Measurements from ENCODE around the gene HLCS. TPM values are rescaled to one million over a fixed set of nuclear protein-coding genes. Genes with fewer than 3 reads are reported as not detected.

Gene HLCS
- total RNA-seq, 1 experiment from 2014 or later: 12.7 TPM

DNA sequence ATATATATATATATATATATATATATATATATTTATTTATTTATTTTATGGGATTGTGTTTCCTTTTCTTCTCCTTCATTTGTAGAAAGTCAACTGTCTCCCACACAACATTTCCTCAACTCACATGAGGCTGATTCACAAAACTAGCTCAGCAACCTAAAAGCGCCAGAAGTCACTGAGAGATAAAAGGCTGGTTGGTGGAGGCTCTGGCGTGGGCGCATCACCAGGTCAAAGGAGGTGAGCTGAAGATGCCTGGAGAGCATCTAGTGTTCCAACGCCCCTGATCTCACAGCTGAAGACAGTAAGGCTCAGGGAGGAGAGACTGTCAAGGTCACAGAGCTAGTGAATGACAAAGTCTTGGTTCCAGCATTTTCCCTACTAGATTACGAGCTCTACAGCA, 78.0 kb downstream of the HLCS start:
- Histone ChIP-seq H2BK120ac (ENCODE audit: low read depth, low read length, poor library complexity, severe bottlenecking) (no peak overlapping the region), H2AFZ (ENCODE audit: low read length) (no peak overlapping the region), H3K4ac (ENCODE audit: low read depth, low read length) (no peak overlapping the region), H3K56ac (ENCODE audit: insufficient read length, low read depth, low read length) (no peak overlapping the region), H4K20me1 (ENCODE audit: control insufficient read depth, insufficient read depth, insufficient read length) (no peaks in the 10 kb centered on the region), H3K23ac (ENCODE audit: insufficient read length, low read depth, low read length) (no peak overlapping the region), H3K14ac (ENCODE audit: insufficient read depth, low read length) (no peak overlapping the region), H3K9me3 (ENCODE audit: control insufficient read depth, low read depth, low read length) (peaks cover 4% of the 10 kb centered on the region), H3K4me2 (ENCODE audit: insufficient read depth, insufficient read length, low read length) (no peak overlapping the region), H2BK5ac (ENCODE audit: insufficient read length, low read length) (no peak overlapping the region), H2AK5ac (ENCODE audit: insufficient read length, low read length) (no peak overlapping the region), H3K23me2 (ENCODE audit: insufficient read length, low read depth, low read length, poor library complexity, severe bottlenecking) (no peaks in the 10 kb centered on the region), H3T11ph (ENCODE audit: low read length) (no peak overlapping the region), H3K27me3 (ENCODE audit: insufficient read depth, low read length) (no peaks in the 10 kb centered on the region), H2BK20ac (ENCODE audit: low read depth, low read length, poor library complexity, severe bottlenecking) (no peak overlapping the region), H3K4me1 (ENCODE audit: insufficient read depth, low read length) (no peaks in the 10 kb centered on the region; the same call in 1 of the 2 replicates), H2BK15ac (ENCODE audit: low read depth, low read length) (no peak overlapping the region), H3K79me1 (ENCODE audit: insufficient read depth, low read depth, low read length, poor library complexity, severe bottlenecking) (no peaks in the 10 kb centered on the region), H3K79me2 (ENCODE audit: insufficient read depth, low read length) (no peaks in the 10 kb centered on the region), H3K9ac (ENCODE audit: extremely low read depth, insufficient read length, low read length) (no peak overlapping the region), H3K27ac (ENCODE audit: insufficient read length, low read depth, low read length) (no peak overlapping the region), H3K18ac (ENCODE audit: insufficient read length, low read depth, low read length) (no peak overlapping the region), H2BK12ac (ENCODE audit: insufficient read length, low read depth, low read length) (no peak overlapping the region), H4K5ac (ENCODE audit: insufficient read length, low read depth, low read length) (no peak overlapping the region), H4K91ac (ENCODE audit: insufficient read length, low read depth, low read length) (no peak overlapping the region), H4K8ac (replicated peaks; ENCODE audit: insufficient read length, low read depth, low read length) (no peak overlapping the region)
- TF ChIP-seq, protein P1, sequence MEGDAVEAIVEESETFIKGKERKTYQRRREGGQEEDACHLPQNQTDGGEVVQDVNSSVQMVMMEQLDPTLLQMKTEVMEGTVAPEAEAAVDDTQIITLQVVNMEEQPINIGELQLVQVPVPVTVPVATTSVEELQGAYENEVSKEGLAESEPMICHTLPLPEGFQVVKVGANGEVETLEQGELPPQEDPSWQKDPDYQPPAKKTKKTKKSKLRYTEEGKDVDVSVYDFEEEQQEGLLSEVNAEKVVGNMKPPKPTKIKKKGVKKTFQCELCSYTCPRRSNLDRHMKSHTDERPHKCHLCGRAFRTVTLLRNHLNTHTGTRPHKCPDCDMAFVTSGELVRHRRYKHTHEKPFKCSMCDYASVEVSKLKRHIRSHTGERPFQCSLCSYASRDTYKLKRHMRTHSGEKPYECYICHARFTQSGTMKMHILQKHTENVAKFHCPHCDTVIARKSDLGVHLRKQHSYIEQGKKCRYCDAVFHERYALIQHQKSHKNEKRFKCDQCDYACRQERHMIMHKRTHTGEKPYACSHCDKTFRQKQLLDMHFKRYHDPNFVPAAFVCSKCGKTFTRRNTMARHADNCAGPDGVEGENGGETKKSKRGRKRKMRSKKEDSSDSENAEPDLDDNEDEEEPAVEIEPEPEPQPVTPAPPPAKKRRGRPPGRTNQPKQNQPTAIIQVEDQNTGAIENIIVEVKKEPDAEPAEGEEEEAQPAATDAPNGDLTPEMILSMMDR (conservative IDR thresholded peaks at IDR 0.05): no peak
- Mint-ChIP-seq H3K36me3 (ENCODE audit: insufficient read depth in 1 of 3, low read depth in 3 of 3) (peaks cover 3 to 16% (median 14%) of the 10 kb centered on the region in 3 experiments), H3K27me3 (ENCODE audit: low read depth) (no peaks in the 10 kb centered on the region; the same call in 1 of the 2 replicates), H3K4me3 (no peak overlapping the region), H3K27ac (peak overlapping the region in 1 of 3 experiments; percentile 30; a peak in 2 of 7 replicates), H3K4me1 (peaks cover 14 to 18% of the 10 kb centered on the region in 2 experiments), H3K9me3 (peaks cover 9 to 13% of the 10 kb centered on the region in 2 experiments)
- WGBS (ENCODE audit: extremely low coverage, insufficient read length, low lambda C conversion rate): no CpG with 5 or more reads among the region's 5 CpGs
- no peak for DNase-seq

Measured in H9 (cell line).